Activated gamma-delta T cell treated with anti-CD3 and anti-CD28 coated beads, Interleukin-2, amount 50 U/mL, for 16 hours (primary cell): ENCODE measurements around the gene TLN1.
A peak's percentile ranks its signal among the peaks of the same experiment; 100 is the strongest.

Experiments used
- DNase-seq: peaks from one replicate; pipeline ENCODE4 v3.0.0-alpha.2; 2020; ENCODE audit warnings: low read depth

Gene TLN1

GRCh38 chr9:35706951-35707350 lies 25.0 kb downstream of the TLN1 start:
- DNase-seq: no peak

GRCh38 chr9:35705836-35706430 lies 26.1 kb downstream of the TLN1 start:
- DNase-seq: no peak

GRCh38 chr9:35705372-35705771 lies 26.6 kb downstream of the TLN1 start:
- DNase-seq: no peak

- no peak for DNase-seq
Measured at GRCh38 chr9:35703906-35704672, 27.9 kb downstream of the TLN1 start.

DNA sequence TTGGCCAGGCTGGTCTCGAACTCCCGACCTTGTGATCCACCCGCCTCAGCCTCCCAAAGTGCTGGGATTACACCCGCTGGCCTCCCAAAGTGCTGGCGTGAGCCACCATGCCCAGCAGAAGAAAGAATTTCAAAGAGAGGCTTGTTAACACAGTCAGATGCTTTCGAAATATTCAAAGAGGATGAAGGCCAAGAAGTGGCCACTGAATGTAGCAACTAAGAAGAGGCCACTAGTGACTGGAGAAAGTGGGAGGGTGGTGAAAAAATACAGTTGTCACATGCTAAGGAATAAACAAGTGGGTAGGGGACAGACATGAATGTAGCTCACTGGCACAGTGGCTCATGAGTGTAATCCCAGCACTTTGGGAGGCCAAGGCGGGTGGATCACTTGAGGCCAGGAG lies 29.3 kb downstream of the TLN1 start:
- no peak for DNase-seq

- DNase-seq: no peak
Measured at GRCh38 chr9:35700942-35701341, 31.1 kb downstream of the TLN1 start.

DNA sequence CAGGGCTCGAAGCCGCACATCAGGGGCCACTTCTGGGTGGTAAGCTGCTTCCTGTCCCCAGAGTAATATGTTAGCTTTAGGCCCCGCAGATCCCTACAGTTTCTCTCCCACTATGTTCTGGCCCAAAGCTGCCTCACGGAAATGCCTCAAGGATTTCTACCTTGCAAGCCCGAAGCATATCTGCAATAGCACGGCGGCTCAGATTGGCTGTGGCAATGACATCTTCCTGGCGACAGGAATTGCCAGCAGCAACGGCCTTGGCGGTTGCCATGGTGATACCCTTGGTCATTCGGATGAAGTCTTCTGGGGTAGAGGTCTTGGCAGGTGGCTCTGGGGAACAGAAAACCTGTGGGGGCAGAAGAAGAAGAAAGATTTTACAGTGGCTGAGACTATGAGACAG lies 32.0 kb downstream of the TLN1 start:
- no peak for DNase-seq

GRCh38 chr9:35698231-35698630 lies 33.8 kb downstream of the TLN1 start:
- no peak for DNase-seq

DNA sequence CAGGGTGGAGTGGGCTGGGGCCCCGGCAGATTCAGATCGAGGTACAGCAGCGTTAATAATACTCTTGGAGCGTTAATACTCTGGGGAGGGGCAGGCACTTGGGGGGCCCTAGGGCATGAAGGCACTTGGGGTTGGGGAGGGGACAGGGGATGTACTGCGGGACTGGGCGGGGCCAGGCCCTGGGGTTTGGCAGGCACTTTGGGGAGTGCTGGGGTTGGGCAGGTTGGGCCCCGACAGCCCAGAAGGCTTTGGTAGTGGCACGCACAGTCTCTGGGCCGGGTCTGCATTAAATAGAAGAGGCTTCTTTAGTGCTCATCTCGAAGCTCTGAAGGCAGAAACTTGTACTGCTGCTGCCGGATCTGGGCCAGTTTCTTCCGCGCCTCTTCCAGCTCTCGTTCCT lies 34.5 kb downstream of the TLN1 start:
- no peak for DNase-seq

- DNase-seq: peak; percentile 39
Measured at GRCh38 chr9:35696520-35697215, 35.3 kb downstream of the TLN1 start.

DNA sequence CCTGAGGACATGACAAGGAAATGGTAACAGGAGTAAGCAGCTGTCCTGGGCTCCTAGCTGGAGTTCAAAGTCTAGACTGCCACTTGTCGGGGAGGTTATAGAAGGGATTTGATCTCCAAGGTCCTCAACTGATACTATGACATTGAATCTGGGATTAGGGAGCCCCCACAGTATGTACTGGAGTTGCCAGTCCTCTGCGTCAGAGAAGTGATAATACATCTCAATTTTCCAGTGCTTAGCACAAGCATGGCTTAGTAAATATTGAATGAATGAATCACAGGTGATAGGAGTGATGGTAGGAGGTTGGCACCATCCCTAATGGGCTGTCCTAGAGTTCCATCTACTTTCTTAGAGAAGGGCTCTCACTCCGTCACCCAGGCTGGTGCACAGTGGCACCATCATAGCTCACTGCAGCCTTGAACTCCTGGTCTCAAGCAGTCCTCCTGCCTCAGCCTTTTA lies 36.0 kb downstream of the TLN1 start:
- no peak for DNase-seq

GRCh38 chr9:35691757-35692301 lies 40.2 kb downstream of the TLN1 start:
- no peak for DNase-seq

- no peak for DNase-seq
Measured at GRCh38 chr9:35691334-35691650, 40.7 kb downstream of the TLN1 start.

GRCh38 chr9:35690614-35691333 lies 41.2 kb downstream of the TLN1 start:
- DNase-seq: no peak

GRCh38 chr9:35690294-35690613 lies 41.7 kb downstream of the TLN1 start:
- DNase-seq: no peak

- no peak for DNase-seq
Measured at GRCh38 chr9:35689542-35690293, 42.3 kb downstream of the TLN1 start, which contains the start of gene TPM2. Gene TPM2, minus strand, starts transcription at chr9:35689925. Its CDS starts 108 bp downstream, at chr9:35689817.

DNA sequence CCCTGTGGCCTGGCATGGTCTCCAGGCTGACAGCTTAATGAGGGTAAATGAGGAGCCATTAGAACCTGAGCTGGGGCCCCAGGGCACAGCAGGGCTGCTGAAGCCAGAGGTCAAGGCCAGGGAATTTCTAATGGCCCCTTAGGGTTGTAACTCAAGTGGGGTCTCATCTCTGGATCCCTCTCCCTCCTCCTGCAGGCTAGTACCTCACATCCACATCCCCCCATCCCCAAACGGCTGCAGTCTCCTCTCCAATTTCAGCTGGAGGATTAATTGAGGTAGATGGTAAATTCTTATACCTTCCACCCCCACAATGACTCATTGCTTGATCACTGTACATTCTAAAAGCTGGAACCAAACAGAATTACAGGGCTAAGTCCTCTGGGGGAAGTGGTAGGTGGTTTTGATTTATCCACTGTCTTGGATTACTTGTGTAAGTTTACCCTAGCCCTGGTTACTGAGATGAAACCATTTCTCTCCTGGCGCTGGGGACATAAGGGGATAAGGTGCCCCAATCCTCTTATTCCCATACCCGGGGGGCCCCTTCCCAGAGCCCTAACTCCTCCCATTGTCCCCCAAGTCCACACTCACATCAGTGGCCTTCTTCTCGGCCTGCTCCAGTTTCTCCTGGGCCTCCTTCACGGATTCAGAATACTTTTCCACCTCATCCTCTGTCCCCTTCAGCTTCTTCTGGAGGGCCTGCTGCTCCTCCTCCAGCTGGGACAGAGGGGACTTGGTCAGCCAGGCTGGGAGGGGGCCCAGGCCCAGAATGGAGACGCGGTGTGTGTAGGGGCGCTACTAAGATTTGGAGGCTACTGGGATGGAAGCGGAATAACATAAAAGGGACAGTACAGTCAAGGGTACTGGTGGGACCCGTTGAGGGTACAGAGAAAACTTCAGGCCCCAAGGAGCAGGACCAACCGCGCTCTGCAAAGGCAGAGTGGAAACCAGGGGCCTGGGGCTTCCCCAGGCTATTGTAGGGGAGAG lies 43.1 kb downstream of the TLN1 start:
- no peak for DNase-seq

- DNase-seq: no peak
Measured at GRCh38 chr9:35687972-35688557, 43.9 kb downstream of the TLN1 start.

- DNase-seq: no peak
Measured at GRCh38 chr9:35687306-35687705, 44.7 kb downstream of the TLN1 start.
